Right lobe of liver (tissue), 6 donors: ENCODE data around the gene RER1. TPM values are rescaled to one million over a fixed set of nuclear protein-coding genes. Genes with fewer than 3 reads are reported as not detected.
A peak's percentile ranks its signal among the peaks of the same experiment; 100 is the strongest.

Source experiments
- ATAC-seq, 4 donors: fragments of 200-7000 bp; cut with Tn5 transposase; one replicate each; pipeline ENCODE4 v1.9.1; 2020; ENCODE audit warnings: mild to moderate bottlenecking in 4 of 4, moderate library complexity in 4 of 4
- DNase-seq, 3 donors: peaks; one replicate each; pipeline ENCODE4 v3.0.0-alpha.2; 2020
- H3K27ac ChIP-seq, 3 donors: fragments of 200-600 bp; one replicate each; pipeline ENCODE4 v1.8.0; 2022
- H3K27me3 ChIP-seq, 2 donors: fragments of 200-600 bp; one replicate each; pipeline ENCODE4 v1.8.0; 2022
- H3K36me3 ChIP-seq, 4 donors: fragments of 200-600 bp; sonication (generic) in 1 of 4; one replicate each; pipeline versions ENCODE4 v1.5.1 to v1.8.0; 2017 to 2022; ENCODE audit warnings: control low read depth in 1 of 4
- H3K4me1 ChIP-seq, 4 donors: fragments of 200-600 bp; sonication (generic) in 1 of 4; one replicate each; pipeline versions ENCODE4 v1.5.1 to v1.8.0; 2017 to 2022; ENCODE audit warnings: control low read depth in 1 of 4
- H3K4me3 ChIP-seq, 3 donors: fragments of 200-600 bp; one replicate each; pipeline ENCODE4 v1.8.0; 2022
- H3K9me3 ChIP-seq, 4 donors: fragments of 200-600 bp; sonication (generic) in 1 of 4; one replicate each; pipeline versions ENCODE4 v1.5.1 to v1.8.0; 2017 to 2022; ENCODE audit warnings: control low read depth in 1 of 4
- CTCF ChIP-seq, 4 donors: fragments of 200-600 bp in 3 of 4; fragments of 450-650 bp in 1 of 4; IDR thresholded peaks; one replicate each; pipeline versions ENCODE4 v1.5.1 to v1.8.0; 2016 to 2022; ENCODE audit warnings: antibody characterized with exemption in 4 of 4, mild to moderate bottlenecking in 2 of 4
- POLR2A ChIP-seq: fragments of 450-650 bp; IDR thresholded peaks from one replicate; pipeline ENCODE4 v1.6.1; 2017; ENCODE audit warnings: antibody characterized with exemption, mild to moderate bottlenecking
- WGBS: methylation state at CpG from one replicate; pipeline ENCODE4 v1.1.6; 2018; ENCODE audit warnings: low coverage, low lambda C conversion rate; ENCODE audit not compliant: insufficient coverage; ENCODE audit errors: missing lambda C conversion rate; 5-methylcytosine and 5-hydroxymethylcytosine counted together
- intact Hi-C, 2 donors: fragments of 100-400 bp; cut with DNase I; formaldehyde crosslinking; loops; one replicate each; pipeline versions ENCODE4 v1.11.2 to v1.14.1; 2022
- total RNA-seq, 6 experiments: library from RNA; depleted of rRNA in 2 of 6; stranded (reverse); fragments of >200 nt in 2 of 6; fragmentation: NEBNext Ultra II Directional in 3 of 6; extraction: Animal tissue kit (Norgen Biotek cat#: 25700) in 3 of 6; gene quantifications; one replicate each; pipeline versions ENCODE4 v1.1.0 to v1.2.4, GENCODE V29; 2016 to 2023
- donor health status: DM: no; HTN: yes; CAD: no.
- donor health status: DM: no; HTN: no; CAD: no.
- donor health status: DM: no; HTN: no; CAD: no.
- donor health status: DM: no; HTN: yes; CAD: no.
- donor health status: DM: no; HTN: yes; CAD: no.

The RER1 gene
- total RNA-seq, 6 experiments from 2014 or later, result 76.5 to 166 (median 122) TPM

- Histone ChIP-seq H3K4me1 (no peaks in the 10 kb centered on the region), H3K27ac (no peak overlapping the region), H3K9me3 (no peaks in the 10 kb centered on the region), H3K4me3 (no peak overlapping the region), H3K36me3 (no peaks in the 10 kb centered on the region), H3K27me3 (no peaks in the 10 kb centered on the region)
- DNase-seq (peak in 2 of 3 donors; percentile 39 to 40), ATAC-seq (no peak)
- no CpG with 5 or more reads among the region's 20 CpGs for WGBS
- intact Hi-C loops, result no loop called here
- TF ChIP-seq POLR2A (no peak), CTCF (IDR thresholded peaks at IDR 0.05) (no peak)
Observed at GRCh38 chr1:2373551-2374251, 17.9 kb upstream of the RER1 start.

GRCh38 chr1:2374252-2375155 is 17.1 kb upstream of the RER1 start:
- WGBS, result 78% methylated on average over 14 of the region's 17 CpGs
- DNase-seq, result peak in 2 of 3 donors; percentile 24 to 39
- intact Hi-C loops, result no loop called here
- TF ChIP-seq CTCF (IDR thresholded peaks at IDR 0.05) (no peak), POLR2A (no peak)
- Histone ChIP-seq H3K4me1 (no peaks in the 10 kb centered on the region), H3K9me3 (no peaks in the 10 kb centered on the region), H3K36me3 (no peaks in the 10 kb centered on the region), H3K27me3 (no peaks in the 10 kb centered on the region), H3K4me3 (no peak overlapping the region), H3K27ac (no peak overlapping the region)
- ATAC-seq, result no peak

- DNase-seq, result peak in 1 of 3 donors; percentile 52
- Histone ChIP-seq H3K27me3 (no peaks in the 10 kb centered on the region), H3K9me3 (no peaks in the 10 kb centered on the region), H3K27ac (no peak overlapping the region), H3K36me3 (no peaks in the 10 kb centered on the region), H3K4me3 (no peak overlapping the region), H3K4me1 (no peaks in the 10 kb centered on the region)
- ATAC-seq, result peak; percentile 43 to 77 (median 46)
- TF ChIP-seq POLR2A, result no peak
- no peak for TF ChIP-seq CTCF (IDR thresholded peaks at IDR 0.05)
- intact Hi-C loops, result no loop called here
- WGBS, result 63% methylated on average over 1 of the region's 23 CpGs
Observed at GRCh38 chr1:2375246-2375922, 16.3 kb upstream of the RER1 start.

GRCh38 chr1:2375923-2376260 is 15.7 kb upstream of the RER1 start:
- DNase-seq, result no peak
- Histone ChIP-seq H3K27ac (no peak overlapping the region), H3K4me3 (no peak overlapping the region), H3K36me3 (no peaks in the 10 kb centered on the region), H3K27me3 (no peaks in the 10 kb centered on the region), H3K9me3 (no peaks in the 10 kb centered on the region), H3K4me1 (no peaks in the 10 kb centered on the region)
- no peak for TF ChIP-seq CTCF (IDR thresholded peaks at IDR 0.05)
- no peak for TF ChIP-seq POLR2A
- WGBS, result no CpG with 5 or more reads among the region's 7 CpGs
- no peak for ATAC-seq
- intact Hi-C loops, result no loop called here
